Measurements from ENCODE around the gene CORO2B.
"Not testable (repeated sequence)": the region's sequence is repeated elsewhere in the genome, so short reads cannot be mapped to it uniquely, and the experiment has no call there.

CORO2B gene

DNA sequence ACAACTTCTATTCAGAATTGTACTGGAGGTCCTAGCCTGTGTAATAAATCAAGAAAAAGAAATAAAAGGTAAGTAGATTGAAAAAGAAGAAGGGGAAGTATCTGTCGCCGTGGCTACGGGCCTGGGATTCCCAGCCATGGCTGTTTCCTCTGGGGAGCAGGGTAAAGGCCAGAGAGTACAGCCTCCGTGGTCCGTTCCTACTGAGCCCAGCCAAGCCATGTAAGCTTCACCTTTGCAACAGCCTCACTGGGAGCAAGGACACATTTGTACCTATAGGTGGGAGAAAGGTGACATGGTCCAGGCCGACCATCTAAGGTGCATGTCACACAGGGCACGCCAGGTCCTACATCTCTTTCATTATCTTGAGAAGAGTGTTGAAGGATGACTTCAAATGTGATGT is 170.6 kb downstream of the CORO2B start:
- no peak overlapping the region for H3K4me3 ChIP-seq (ENCODE audit: low read depth, low read length)
- TF ChIP-seq, protein P1, sequence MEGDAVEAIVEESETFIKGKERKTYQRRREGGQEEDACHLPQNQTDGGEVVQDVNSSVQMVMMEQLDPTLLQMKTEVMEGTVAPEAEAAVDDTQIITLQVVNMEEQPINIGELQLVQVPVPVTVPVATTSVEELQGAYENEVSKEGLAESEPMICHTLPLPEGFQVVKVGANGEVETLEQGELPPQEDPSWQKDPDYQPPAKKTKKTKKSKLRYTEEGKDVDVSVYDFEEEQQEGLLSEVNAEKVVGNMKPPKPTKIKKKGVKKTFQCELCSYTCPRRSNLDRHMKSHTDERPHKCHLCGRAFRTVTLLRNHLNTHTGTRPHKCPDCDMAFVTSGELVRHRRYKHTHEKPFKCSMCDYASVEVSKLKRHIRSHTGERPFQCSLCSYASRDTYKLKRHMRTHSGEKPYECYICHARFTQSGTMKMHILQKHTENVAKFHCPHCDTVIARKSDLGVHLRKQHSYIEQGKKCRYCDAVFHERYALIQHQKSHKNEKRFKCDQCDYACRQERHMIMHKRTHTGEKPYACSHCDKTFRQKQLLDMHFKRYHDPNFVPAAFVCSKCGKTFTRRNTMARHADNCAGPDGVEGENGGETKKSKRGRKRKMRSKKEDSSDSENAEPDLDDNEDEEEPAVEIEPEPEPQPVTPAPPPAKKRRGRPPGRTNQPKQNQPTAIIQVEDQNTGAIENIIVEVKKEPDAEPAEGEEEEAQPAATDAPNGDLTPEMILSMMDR (IDR thresholded peaks at IDR 0.05; ENCODE audit: low read depth, low read length), result no peak

DNA sequence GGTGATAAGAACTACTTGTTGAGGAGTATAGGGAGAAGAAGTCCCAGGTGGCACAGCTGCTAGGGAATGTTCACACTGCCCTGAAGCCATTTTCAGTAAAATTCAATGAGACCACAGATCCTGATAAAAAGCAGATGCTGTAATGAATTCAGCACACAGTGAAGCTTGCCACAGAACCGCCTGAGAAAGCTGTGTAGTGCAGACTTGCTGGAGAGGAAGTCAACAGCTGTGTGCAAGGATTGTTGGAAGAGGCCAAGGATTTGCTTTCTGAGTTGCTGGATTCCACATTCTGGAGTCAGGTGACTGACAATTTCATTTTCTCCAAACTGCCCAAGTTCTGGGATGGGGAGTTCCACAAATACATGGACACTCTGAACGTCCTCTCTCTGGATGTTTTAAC is 171.0 kb downstream of the CORO2B start:
- H3K4me3 ChIP-seq (ENCODE audit: low read depth, low read length), result no peak overlapping the region
- TF ChIP-seq, protein P1 (IDR thresholded peaks at IDR 0.05; ENCODE audit: low read depth, low read length), result no peak

DNA sequence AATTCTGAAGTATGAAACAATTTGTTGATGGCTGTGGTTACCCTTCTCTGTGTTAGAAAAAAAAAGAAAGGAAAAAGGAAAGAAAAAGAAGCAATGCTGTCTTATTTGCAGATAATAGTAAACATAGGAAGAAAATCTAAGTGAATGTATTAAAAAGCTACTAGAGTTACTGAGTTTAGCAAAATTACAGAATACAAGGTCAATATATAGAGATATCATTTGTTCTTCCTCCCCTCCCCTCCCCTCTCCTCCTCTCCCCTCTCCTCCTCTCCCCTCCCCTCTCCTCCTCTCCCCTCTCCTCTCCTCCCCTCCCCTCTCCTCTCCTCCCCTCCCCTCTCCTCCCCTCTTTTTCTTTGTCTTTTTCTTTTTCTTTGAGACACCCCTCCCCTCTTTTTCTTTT is 172.8 kb downstream of the CORO2B start:
- TF ChIP-seq, protein P1 (IDR thresholded peaks at IDR 0.05; ENCODE audit: low read depth, low read length), result no peak
- H3K4me3 ChIP-seq (ENCODE audit: low read depth, low read length), result no peak overlapping the region

DNA sequence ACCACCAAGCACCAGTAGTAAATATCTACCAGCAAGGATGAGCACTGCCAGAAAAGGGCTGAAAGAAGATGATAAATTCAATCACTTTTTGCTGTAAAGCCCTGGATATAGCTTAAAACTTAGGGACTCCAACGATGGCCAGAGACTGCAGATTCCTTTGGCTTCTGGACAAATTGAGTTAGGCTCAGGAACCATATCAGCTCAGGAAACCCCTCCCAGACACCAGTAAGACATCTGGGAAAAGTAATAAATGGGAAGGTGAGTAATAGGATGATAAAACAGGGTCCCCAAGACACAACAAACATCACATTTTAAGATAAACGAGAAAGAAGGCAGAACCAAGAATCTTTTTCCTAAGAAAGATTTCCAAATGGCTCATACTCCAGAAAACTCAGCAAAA is 176.9 kb downstream of the CORO2B start:
- H3K4me3 ChIP-seq (ENCODE audit: low read depth, low read length), result no peak overlapping the region
- TF ChIP-seq, protein P1 (IDR thresholded peaks at IDR 0.05; ENCODE audit: low read depth, low read length), result no peak

DNA sequence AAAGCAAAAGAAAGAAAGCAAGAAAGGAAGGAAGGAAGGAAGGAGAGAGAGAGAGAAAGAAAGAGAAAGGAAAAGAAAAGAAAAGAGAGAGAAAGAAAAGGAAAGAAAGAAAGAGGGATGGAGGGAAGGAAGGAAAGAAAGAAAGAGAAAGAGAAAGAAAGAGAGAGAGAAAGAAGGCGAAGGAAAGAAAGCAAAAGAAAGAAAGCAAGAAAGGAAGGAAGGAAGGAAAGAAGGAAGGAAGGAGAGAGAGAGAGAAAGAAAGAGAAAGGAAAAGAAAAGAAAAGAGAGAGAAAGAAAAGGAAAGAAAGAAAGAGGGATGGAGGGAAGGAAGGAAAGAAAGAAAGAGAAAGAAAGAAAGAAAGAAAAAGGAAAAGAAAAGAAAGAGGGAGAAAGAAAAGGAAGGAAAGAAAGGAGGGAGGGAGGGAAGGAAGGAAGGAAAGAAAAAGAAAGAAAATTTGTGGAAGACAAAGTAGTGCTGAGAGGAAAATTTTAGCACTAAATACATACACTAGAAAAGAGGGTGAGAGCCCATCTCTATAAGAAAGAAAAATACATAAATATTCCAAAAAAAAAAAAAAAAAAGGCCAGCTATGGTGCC is 181.3 kb downstream of the CORO2B start:
- not testable (repeated sequence) for H3K4me3 ChIP-seq (ENCODE audit: low read depth, low read length)

DNA sequence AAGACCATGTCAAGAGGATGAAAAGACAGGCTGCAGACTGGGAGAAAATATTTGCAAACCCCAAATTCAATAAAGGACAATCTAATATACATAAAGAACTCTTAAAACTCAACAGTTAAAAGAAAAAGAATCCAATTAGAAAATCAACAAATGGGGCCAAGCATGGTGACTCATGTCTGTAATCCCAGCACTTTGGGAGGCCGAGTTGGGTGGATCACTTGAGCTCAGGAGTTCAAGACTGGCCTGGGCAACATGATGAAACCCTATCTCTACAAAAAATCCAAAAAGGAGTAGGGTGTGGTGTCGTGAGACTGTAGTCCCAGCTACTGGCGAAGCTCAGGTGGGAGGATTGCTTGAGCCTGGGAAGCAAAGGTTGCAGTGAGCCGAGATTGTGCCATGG is 184.3 kb downstream of the CORO2B start:
- H3K4me3 ChIP-seq (ENCODE audit: low read depth, low read length), result no peak overlapping the region
- TF ChIP-seq, protein P1 (IDR thresholded peaks at IDR 0.05; ENCODE audit: low read depth, low read length), result no peak

DNA sequence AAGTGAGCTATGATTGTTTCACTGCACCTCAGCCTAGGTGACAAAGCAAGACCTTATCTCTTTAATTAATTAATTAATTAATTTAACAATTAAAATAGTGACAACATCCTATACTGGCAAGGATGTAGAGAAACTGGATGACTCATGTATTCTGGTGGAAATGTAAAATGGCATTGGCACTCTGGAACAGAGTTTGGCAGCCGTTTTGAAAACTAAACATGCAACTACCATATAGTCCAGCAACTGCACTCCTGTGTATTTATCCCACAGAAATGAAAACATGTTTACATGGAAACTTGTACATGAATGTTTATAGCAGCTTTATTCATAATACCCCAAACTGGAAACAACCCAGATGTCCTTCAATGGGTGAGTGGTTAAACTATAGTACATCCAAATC is 185.3 kb downstream of the CORO2B start:
- H3K4me3 ChIP-seq (ENCODE audit: low read depth, low read length), result no peak overlapping the region
- TF ChIP-seq, protein P1 (IDR thresholded peaks at IDR 0.05; ENCODE audit: low read depth, low read length), result no peak

Measured in WI38 (cell line).